Kidney (tissue), 14 donors: ENCODE results near the gene MARCHF10. TPM values are rescaled to one million over a fixed set of nuclear protein-coding genes. Genes with fewer than 3 reads are reported as not detected.

Experiments used
- DNase-seq, 5 donors: peaks; one replicate each; pipeline ENCODE4 v3.0.0-alpha.2; 2013 to 2020
- FAIRE-seq: peaks from 2 replicates; lab custom pipeline; 2012; peaks lifted over from hg19 to GRCh38; lab: Jason Lieb, UNC
- H3K27ac ChIP-seq, 2 donors: one replicate each; pipeline ENCODE4 v1.7.0; 2013; ENCODE audit warnings: low read depth in 2 of 2, low read length in 2 of 2, inconsistent platforms in 1 of 2
- H3K27me3 ChIP-seq: one replicate; pipeline ENCODE4 v1.7.1; 2013; ENCODE audit warnings: low read length, inconsistent platforms; ENCODE audit not compliant: control insufficient read depth, insufficient read depth
- H3K36me3 ChIP-seq, 3 donors: one replicate each; pipeline versions ENCODE4 v1.7.0 to v1.7.1; 2013; ENCODE audit warnings: low read length in 3 of 3, control low read depth in 1 of 3, inconsistent platforms in 1 of 3; ENCODE audit not compliant: insufficient read depth in 3 of 3, control insufficient read depth in 2 of 3
- H3K4me1 ChIP-seq, 3 donors: one replicate each; pipeline versions ENCODE4 v1.7.0 to v1.7.1; 2013; ENCODE audit warnings: low read length in 3 of 3, inconsistent platforms in 1 of 3, low read depth in 1 of 3; ENCODE audit not compliant: control insufficient read depth in 2 of 3, insufficient read depth in 2 of 3
- H3K4me3 ChIP-seq, 3 donors: one replicate each; pipeline versions ENCODE4 v1.7.0 to v1.8.1; 2013; ENCODE audit warnings: low read length in 3 of 3, control low read depth in 1 of 3, inconsistent platforms in 1 of 3
- H3K9ac ChIP-seq, 3 donors: one replicate each; pipeline versions ENCODE4 v1.7.0 to v1.7.1; 2013; ENCODE audit warnings: low read length in 3 of 3, control low read depth in 1 of 3, inconsistent platforms in 1 of 3
- H3K9me3 ChIP-seq, 3 donors: one replicate each; pipeline versions ENCODE4 v1.7.0 to v1.7.1; 2013; ENCODE audit warnings: low read length in 3 of 3, control low read depth in 1 of 3, inconsistent platforms in 1 of 3; ENCODE audit not compliant: control insufficient read depth in 2 of 3, insufficient read depth in 1 of 3
- intact Hi-C: fragments of 100-400 bp; cut with DNase I; formaldehyde crosslinking; loops from one replicate; pipeline ENCODE4 v1.11.1; 2022
- polyA plus RNA-seq: library from polyadenylated mRNA; stranded (reverse); fragments of 350-450 nt; fragmentation: Illumina TruSeq; extraction: RNeasy Lipid Tissue Mini Kit (QIAGEN cat#74804); gene quantifications from one replicate; pipeline ENCODE4 v1.2.3, GENCODE V29; 2014; ENCODE audit warnings: low read depth, low replicate concordance; ENCODE audit not compliant: insufficient read depth
- total RNA-seq: library from RNA; stranded (reverse); fragmentation: NEBNext Ultra II Directional; extraction: Animal tissue kit (Norgen Biotek cat#: 25700); gene quantifications from one replicate; pipeline ENCODE4 v1.2.1, GENCODE V29; 2021
- TF ChIP-seq, protein P1 (sequence below): IDR thresholded peaks from 3 replicates; pipeline ENCODE4 v1.5.1; 2012; ENCODE audit warnings: mild to moderate bottlenecking, moderate library complexity, borderline replicate concordance; ENCODE audit not compliant: insufficient read depth; ENCODE audit errors: extremely low read depth
- donor health status: control.
- donor health status: control.
- donor health status: control.
- donor health status: control.
- donor health status: control.
- donor health status: DM: yes; HTN: yes; CAD: no.
- donor health status: Normal renal cell carcinoma (clear cell type).

The MARCHF10 gene
- total and polyA plus RNA-seq, 2 donors from 2014 or later, result 0.66 to 6.3 TPM

DNA sequence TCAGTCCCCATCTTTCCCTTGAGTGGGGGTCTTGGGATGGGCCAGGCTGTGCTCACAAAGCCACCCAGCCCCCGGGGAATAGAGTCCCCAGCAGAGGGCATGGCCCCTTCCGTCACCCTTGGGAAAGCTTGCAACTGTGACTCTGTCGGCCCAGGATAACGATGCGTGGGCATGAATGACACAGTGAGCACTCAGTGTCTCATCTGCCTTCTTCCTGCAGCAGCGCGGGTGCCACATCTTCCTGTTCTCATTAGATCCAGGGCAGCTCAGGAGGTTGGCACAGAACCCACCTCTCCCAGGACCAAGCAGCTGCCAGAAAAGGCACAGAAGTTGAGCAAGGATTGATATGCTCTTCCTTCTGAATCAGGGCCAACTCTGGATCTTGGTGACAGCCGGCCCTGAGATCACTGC lies 95.9 kb downstream of the MARCHF10 start:
- peak in 3 of 5 donors; percentile 55 to 58 (median 57) for DNase-seq
- intact Hi-C loops, result no loop called here
- Histone ChIP-seq H3K9ac (no peak overlapping the region), H3K4me3 (no peak overlapping the region), H3K27ac (no peak overlapping the region), H3K4me1 (peaks cover 0 to 6% (median 4%) of the 10 kb centered on the region in 3 donors), H3K9me3 (peaks cover 0 to 5% (median 0%) of the 10 kb centered on the region in 3 donors), H3K36me3 (no peaks in the 10 kb centered on the region), H3K27me3 (no peaks in the 10 kb centered on the region)
- TF ChIP-seq, protein P1, sequence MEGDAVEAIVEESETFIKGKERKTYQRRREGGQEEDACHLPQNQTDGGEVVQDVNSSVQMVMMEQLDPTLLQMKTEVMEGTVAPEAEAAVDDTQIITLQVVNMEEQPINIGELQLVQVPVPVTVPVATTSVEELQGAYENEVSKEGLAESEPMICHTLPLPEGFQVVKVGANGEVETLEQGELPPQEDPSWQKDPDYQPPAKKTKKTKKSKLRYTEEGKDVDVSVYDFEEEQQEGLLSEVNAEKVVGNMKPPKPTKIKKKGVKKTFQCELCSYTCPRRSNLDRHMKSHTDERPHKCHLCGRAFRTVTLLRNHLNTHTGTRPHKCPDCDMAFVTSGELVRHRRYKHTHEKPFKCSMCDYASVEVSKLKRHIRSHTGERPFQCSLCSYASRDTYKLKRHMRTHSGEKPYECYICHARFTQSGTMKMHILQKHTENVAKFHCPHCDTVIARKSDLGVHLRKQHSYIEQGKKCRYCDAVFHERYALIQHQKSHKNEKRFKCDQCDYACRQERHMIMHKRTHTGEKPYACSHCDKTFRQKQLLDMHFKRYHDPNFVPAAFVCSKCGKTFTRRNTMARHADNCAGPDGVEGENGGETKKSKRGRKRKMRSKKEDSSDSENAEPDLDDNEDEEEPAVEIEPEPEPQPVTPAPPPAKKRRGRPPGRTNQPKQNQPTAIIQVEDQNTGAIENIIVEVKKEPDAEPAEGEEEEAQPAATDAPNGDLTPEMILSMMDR, result no peak
- no peak for FAIRE-seq

DNA sequence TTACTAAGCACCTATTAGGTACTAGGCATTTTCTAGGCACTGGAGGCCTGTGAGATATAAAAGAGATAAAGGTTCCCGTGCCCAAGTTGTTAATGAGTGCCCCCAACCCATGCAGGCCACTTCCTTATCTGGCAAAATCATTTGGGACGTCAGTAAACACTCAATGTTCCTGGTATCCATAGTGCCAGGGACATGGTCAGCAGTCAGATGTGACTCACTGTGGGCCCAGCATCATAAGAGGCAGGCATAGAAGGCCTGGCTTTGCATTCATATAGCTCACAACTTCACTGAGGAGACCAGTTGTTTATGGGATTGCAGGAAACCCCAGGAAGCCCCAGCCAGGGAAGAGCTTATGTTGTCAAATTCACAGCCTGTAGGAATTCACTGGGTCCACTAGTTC lies 99.5 kb downstream of the MARCHF10 start:
- Histone ChIP-seq H3K9ac (no peak overlapping the region), H3K4me3 (no peak overlapping the region), H3K36me3 (no peaks in the 10 kb centered on the region), H3K9me3 (peaks cover 0 to 5% (median 0%) of the 10 kb centered on the region in 3 donors), H3K27me3 (no peaks in the 10 kb centered on the region), H3K27ac (no peak overlapping the region), H3K4me1 (peaks cover 0 to 13% (median 4%) of the 10 kb centered on the region in 3 donors)
- intact Hi-C loops, result loop anchor here (10.0 kb wide), 1 partner anchor 256 kb away; the partner anchor contains the start of gene TANC2
- TF ChIP-seq, protein P1, result no peak
- DNase-seq, result no peak
- FAIRE-seq, result no peak

DNA sequence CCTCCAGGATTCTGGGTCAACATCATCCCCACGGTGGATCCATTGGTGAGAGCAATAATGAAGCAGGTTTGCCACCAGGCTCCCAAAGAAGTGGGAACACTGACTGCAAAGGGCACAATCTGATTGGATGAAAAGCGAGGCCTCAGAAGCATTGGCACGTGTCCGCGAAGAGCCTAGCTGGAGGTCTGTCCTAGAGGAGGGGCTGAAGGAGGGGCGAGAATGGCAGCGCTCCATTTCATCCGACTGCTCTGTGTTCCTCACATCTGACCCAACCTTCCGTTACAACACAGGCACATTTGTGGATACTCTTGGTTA lies 100.7 kb downstream of the MARCHF10 start:
- TF ChIP-seq, protein P1, result no peak
- DNase-seq, result peak in 1 of 5 donors; percentile 23
- H3K27me3 ChIP-seq, result no peaks in the 10 kb centered on the region
- FAIRE-seq, result no peak
- H3K27ac ChIP-seq, result no peak overlapping the region
- peaks cover 0 to 15% (median 4%) of the 10 kb centered on the region in 3 donors for H3K4me1 ChIP-seq
- intact Hi-C loops, result loop anchor here (10.0 kb wide), 1 partner anchor 257 kb away; the partner anchor contains the start of gene TANC2
- H3K9ac ChIP-seq, result no peak overlapping the region
- peaks cover 0 to 5% (median 0%) of the 10 kb centered on the region in 3 donors for H3K9me3 ChIP-seq
- H3K4me3 ChIP-seq, result no peak overlapping the region
- H3K36me3 ChIP-seq, result no peaks in the 10 kb centered on the region
